HG03025 (cell line): ENCODE measurements around the gene OR52E5.

Experiments used
- ATAC-seq: cut with Tn5 transposase; IDR thresholded peaks from one replicate; pipeline ENCODE4 v1.9.1; 2021; ENCODE audit warnings: mild to moderate bottlenecking, moderate library complexity; ENCODE audit not compliant: unreplicated experiment, low FRiP score

The OR52E5 gene

GRCh38 chr11:5932671-5933070 is 39.7 kb downstream of the OR52E5 start:
- ATAC-seq, result no peak

DNA sequence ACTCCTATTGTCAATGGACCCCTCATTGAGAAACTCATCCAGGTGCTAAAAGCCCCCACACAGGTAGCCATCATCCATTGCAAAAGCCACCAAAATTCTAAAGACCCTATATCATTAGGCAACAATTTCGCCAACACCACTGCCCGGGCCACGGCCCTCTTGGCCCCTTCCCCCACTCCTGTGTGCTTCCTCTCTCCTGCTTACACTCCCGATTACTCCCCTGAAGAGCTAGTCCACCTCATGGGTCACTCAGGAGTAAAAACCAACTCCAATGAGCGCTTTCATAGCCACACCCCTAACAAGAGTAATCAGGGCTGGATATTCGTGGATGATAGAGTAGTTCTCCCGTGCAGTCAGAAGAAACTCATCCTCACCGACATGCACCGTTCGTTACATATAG is 40.1 kb downstream of the OR52E5 start:
- ATAC-seq, result no peak

DNA sequence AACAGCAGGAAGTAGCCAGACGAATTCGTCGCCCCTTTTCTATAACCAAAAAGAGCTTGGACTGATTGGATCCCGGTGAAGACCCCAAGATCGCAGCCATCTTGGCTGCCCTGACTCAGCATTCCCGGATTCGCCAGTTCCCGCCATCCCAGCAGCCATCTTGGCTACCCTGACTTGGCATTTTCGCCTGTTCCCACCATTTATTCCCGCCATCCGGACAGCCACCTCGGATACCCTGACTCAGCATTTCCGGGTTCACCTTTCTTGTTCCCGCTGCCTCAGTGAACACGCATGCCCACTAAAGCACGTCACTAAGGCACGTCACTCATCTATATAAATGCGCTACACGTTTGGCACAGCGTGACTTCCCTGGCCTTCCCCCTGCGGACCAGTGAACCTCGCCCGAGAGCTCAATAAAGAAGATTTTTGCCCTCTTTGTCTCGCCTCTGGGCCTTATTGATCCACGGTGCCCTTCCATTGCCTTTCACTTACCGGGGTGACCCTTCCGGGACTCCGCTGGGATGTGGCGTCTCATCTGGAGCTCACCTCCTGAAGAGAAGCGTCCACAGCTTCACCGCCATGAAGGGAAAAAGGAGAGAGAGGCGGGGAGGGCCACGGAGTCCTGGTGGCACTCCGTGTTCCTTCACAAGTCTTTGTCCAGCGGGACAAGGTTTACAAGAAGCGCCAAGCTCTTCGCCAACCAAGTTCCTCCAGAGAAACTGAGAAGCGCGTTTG is 45.0 kb downstream of the OR52E5 start:
- no peak for ATAC-seq

GRCh38 chr11:5938603-5938965 is 45.6 kb downstream of the OR52E5 start:
- no peak for ATAC-seq

DNA sequence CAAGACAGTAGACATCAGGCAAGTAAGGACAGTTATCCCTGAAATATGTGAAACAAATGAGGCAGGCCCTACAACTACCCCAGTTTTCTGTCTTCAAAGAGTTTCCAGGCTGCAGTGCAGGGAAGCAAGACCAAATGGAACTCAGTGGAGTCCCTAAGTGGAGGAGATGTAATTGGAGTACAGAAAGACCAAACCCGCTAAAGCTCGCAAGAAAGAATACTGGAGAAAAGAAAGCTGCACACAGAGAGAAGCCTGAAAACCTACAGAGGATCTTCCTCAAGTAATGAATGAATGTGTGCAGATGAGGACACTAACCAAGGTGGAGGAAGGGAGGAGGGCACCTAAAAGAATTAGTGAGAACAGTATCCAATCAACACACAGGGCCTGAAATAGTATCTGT is 47.7 kb downstream of the OR52E5 start:
- no peak for ATAC-seq

GRCh38 chr11:5941951-5942350 is 48.9 kb downstream of the OR52E5 start, which contains the start of gene OR56A3:
OR56A3 (plus strand) TSS chr11:5942251; CDS start chr11:5947347, 5,096 bp downstream.
- ATAC-seq, result no peak
